ENCODE data around the gene INAFM2. TPM values are rescaled to one million over a fixed set of nuclear protein-coding genes. Genes with fewer than 3 reads are reported as not detected.

Gene INAFM2
- total RNA-seq, 2 donors from 2014 or later: 45.5 to 48.9 TPM

DNA sequence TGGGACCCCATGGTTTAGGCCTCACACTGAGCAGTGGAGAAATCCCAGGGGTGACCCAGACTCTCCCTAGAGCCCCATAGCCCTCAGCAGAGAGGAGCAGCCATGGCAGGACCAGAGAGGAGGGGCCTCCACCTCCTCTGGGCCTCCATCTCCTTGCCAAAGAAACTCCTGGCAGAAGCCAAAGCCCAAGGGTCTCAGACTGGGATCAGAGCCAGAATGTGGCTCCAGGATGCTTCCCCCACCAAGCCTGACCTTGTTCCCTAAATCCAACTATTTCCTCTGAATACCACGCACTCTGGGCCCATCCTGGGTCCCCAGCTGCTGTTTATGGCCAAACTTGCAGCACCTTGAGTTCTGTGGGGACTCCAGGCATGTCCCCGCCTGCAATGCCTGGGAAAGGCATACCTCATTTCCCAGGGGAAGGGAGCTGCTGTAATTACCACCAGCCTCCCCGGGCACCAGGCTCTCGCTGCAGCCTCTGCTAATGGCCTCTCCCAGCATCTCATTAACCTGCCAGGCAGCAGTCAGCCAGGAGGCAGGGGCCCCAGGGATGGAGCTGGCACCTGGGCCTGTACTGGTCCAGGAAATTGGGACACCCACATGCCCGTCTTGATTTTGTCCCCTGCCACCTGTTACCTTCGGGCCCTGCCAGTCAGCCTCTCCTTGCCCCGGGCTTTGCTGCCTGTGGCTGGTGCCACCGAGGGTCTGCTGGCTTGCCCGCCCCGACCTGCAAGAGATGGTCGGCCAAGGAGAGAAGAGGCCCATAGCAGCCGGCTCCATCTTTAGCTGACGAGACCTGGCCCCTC, 12.6 kb downstream of the INAFM2 start:
- peaks cover 0 to 89% of the 10 kb centered on the region in 2 donors for H3K4me1 ChIP-seq
- peak overlapping the region; percentile 96 to 97 for H3K27ac ChIP-seq
- H3K27me3 ChIP-seq: no peaks in the 10 kb centered on the region
- TF ChIP-seq, protein P1, sequence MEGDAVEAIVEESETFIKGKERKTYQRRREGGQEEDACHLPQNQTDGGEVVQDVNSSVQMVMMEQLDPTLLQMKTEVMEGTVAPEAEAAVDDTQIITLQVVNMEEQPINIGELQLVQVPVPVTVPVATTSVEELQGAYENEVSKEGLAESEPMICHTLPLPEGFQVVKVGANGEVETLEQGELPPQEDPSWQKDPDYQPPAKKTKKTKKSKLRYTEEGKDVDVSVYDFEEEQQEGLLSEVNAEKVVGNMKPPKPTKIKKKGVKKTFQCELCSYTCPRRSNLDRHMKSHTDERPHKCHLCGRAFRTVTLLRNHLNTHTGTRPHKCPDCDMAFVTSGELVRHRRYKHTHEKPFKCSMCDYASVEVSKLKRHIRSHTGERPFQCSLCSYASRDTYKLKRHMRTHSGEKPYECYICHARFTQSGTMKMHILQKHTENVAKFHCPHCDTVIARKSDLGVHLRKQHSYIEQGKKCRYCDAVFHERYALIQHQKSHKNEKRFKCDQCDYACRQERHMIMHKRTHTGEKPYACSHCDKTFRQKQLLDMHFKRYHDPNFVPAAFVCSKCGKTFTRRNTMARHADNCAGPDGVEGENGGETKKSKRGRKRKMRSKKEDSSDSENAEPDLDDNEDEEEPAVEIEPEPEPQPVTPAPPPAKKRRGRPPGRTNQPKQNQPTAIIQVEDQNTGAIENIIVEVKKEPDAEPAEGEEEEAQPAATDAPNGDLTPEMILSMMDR (IDR thresholded peaks at IDR 0.05): no peak
- peaks cover 26% of the 10 kb centered on the region for H3K36me3 ChIP-seq
- H3K9me3 ChIP-seq: no peaks in the 10 kb centered on the region
- no peak for DNase-seq (ENCODE audit: low spot score)
- H3K4me3 ChIP-seq: no peak overlapping the region

DNA sequence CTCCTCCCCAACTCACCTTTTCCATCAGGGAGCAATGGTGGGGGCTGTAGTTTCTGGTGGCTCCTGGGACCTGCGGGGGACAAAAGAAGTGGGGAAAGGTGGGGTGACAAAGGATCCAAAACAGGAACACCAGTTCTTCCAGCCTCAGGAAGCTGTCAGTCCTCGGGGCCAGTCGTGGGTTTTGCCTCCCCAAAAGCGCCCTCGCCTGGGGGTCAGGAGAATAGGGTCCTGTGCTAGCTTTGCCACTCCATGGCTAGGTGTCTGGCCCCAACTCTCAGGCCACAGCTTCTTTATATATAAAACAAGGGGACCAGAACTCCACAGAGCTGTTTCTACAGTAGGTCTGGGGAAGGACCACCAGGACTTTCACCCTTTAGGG, 13.2 kb downstream of the INAFM2 start:
- Histone ChIP-seq H3K4me1 (peaks cover 0 to 89% of the 10 kb centered on the region in 2 donors), H3K36me3 (peaks cover 26% of the 10 kb centered on the region), H3K27me3 (no peaks in the 10 kb centered on the region), H3K4me3 (no peak overlapping the region), H3K9me3 (no peaks in the 10 kb centered on the region), H3K27ac (peak overlapping the region; percentile 96 to 97)
- no peak for DNase-seq (ENCODE audit: low spot score)
- TF ChIP-seq, protein P1 (IDR thresholded peaks at IDR 0.05): peak in 1 of 2 donors; percentile 13

DNA sequence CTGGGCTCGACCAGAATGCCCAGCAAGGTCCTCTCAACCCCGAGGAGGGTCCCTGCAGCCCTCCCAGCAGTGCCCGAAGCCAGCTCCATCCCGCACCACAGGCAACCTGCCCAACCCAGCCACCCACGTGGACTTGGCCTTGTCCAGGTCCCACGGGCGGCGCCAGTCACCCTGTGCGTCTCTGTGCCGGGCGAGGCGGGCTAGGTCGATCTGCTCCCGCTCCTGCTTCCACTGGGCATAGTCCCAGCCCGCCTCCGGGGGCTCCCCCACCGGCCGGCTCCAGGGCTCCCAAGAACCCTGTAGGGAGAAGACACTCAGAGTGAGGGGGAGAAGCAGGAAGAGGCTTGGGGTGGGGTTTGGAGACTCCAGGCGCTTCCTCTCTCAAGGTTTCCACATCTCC, 14.1 kb downstream of the INAFM2 start:
- Histone ChIP-seq H3K4me1 (peaks cover 0 to 90% of the 10 kb centered on the region in 2 donors), H3K4me3 (no peak overlapping the region), H3K36me3 (peaks cover 26% of the 10 kb centered on the region), H3K27me3 (no peaks in the 10 kb centered on the region), H3K9me3 (no peaks in the 10 kb centered on the region), H3K27ac (peak overlapping the region; percentile 96 to 97)
- TF ChIP-seq, protein P1 (IDR thresholded peaks at IDR 0.05): no peak
- no peak for DNase-seq (ENCODE audit: low spot score)

DNA sequence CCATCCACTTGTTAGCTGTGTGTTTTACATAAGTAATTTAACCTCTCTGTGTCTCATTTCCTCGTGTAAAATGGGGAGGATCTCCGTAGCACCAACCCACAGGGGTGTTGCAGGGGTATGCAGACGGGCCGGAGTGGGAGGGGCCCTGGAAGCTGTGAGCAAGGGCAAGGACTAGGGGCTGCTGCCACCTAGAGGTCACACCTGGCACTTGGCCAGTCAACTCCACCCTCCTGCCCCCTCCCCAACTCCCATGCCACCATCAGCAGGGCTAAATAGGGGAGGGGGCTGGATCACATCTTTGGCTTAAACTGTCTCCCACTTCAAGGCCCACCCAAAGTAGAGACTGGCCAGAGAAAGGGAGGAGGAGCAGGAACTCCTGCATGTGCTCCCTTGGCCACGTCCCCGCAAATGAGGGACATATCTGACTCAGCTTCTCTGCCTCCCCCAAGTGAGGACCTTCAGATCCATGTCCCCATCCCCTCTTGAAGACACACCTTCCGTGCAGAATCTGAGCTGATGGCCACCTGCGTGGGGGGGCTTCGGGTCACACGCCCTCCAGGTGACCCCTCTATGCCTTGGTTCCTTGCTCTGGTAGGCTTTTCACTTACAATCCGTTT, 14.7 kb downstream of the INAFM2 start:
- H3K4me1 ChIP-seq: peaks cover 0 to 95% of the 10 kb centered on the region in 2 donors
- TF ChIP-seq, protein P1 (IDR thresholded peaks at IDR 0.05): peak; percentile 35 to 78

DNA sequence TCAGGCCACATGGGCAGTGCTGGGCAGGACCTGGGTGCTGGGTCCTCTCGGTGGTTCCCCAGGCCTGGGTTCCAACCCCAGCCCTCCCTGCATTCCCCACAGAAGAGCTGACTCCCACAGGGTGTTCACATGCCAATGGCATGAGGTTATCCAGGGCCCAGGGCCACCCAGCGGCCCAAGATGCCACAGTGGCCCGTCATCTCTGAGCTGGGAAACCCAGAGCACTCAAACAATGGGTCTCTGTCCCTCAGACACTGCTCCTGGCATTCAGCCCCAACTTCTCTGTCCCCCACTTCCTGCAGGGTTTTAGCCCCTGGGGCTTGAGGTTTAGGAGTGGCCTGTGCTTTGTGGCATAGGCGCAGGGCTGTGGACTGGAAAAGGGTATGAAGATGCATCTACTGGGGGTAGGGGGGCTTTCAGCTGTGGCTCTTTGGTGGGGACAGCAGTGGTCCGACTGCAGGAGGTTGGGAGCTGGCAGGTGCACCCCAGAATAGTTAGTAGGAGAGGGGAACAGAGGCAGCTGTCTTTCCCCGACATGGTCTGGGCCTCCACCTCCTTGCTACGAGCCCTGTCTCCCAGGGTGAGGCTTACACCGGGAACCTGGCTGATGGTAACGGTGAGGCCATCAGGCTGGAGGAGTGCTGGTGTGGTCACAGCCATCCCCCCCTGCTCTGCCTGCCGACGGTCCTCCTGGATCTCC, 15.6 kb downstream of the INAFM2 start:
- no peak for DNase-seq (ENCODE audit: low spot score)
- Histone ChIP-seq H3K27ac (peak overlapping the region; percentile 96 to 97), H3K36me3 (peaks cover 26% of the 10 kb centered on the region), H3K4me1 (peaks cover 0 to 97% of the 10 kb centered on the region in 2 donors), H3K4me3 (peak overlapping the region; percentile 41 to 48), H3K9me3 (no peaks in the 10 kb centered on the region), H3K27me3 (no peaks in the 10 kb centered on the region)
- TF ChIP-seq, protein P1 (IDR thresholded peaks at IDR 0.05): no peak

More for the DNA sequence above, 14.7 kb downstream of the INAFM2 start:
- peak overlapping the region in 1 of 2 donors; percentile 48 for H3K4me3 ChIP-seq
- peak overlapping the region; percentile 96 to 97 for H3K27ac ChIP-seq
- H3K27me3 ChIP-seq: no peaks in the 10 kb centered on the region
- peaks cover 26% of the 10 kb centered on the region for H3K36me3 ChIP-seq
- H3K9me3 ChIP-seq: no peaks in the 10 kb centered on the region
- DNase-seq (ENCODE audit: low spot score): peak; percentile 78

Measured in right atrium auricular region (tissue), 2 donors.